Activated B cell treated with CpG ODN at 0.5 μM for 24 hours (primary cell): Measurements from ENCODE around the gene RAB7A. TPM values are rescaled to one million over a fixed set of nuclear protein-coding genes. Genes with fewer than 3 reads are reported as not detected.

Experiments used
- ATAC-seq: fragments of 200-7000 bp; cut with Tn5 transposase; one replicate; pipeline ENCODE4 v1.10.0; 2021; ENCODE audit warnings: low read depth, mild to moderate bottlenecking, moderate library complexity
- CTCF ChIA-PET: fragments of 350-600 bp; sonication (Branson Sonifier 250); formaldehyde crosslinking; loops from one replicate; lab custom pipeline; 2021; ENCODE audit warnings: antibody characterized with exemption; lab: Charles Lee
- POLR2A ChIA-PET: fragments of 350-600 bp; sonication (Branson Sonifier 250); formaldehyde crosslinking; loops from one replicate; lab custom pipeline; 2021; ENCODE audit warnings: antibody characterized with exemption; lab: Charles Lee
- DNase-seq: peaks from one replicate; pipeline ENCODE4 v3.0.0; 2022
- H3K27ac Mint-ChIP-seq: one replicate; pipeline ENCODE4 v1.8.0; 2020; ENCODE audit warnings: mixed read lengths
- H3K27me3 Mint-ChIP-seq: one replicate; pipeline ENCODE4 v1.8.0; 2021; ENCODE audit warnings: mixed read lengths
- H3K36me3 Mint-ChIP-seq: one replicate; pipeline ENCODE4 v1.8.0; 2021; ENCODE audit warnings: low read depth, mixed read lengths
- H3K4me1 Mint-ChIP-seq: one replicate; pipeline ENCODE4 v1.8.0; 2021; ENCODE audit warnings: mixed read lengths
- H3K4me3 Mint-ChIP-seq: one replicate; pipeline ENCODE4 v1.8.0; 2020; ENCODE audit warnings: mild to moderate bottlenecking, mixed read lengths
- H3K9me3 Mint-ChIP-seq: one replicate; pipeline ENCODE4 v1.8.0; 2020; ENCODE audit warnings: mixed read lengths
- intact Hi-C: fragments of 100-400 bp; cut with micrococcal nuclease; formaldehyde crosslinking; loops from one replicate; pipeline ENCODE4 v1.15.1; 2024
- total RNA-seq: library from RNA; stranded (reverse); gene quantifications from 2 replicates; pipeline ENCODE4 v1.2.3, GENCODE V29; 2022
- TF ChIP-seq, protein P1 (sequence below): fragments of 200-600 bp; IDR thresholded peaks from one replicate; pipeline ENCODE4 v1.8.0; 2022; ENCODE audit warnings: antibody characterized with exemption, mild to moderate bottlenecking

Gene RAB7A
- total RNA-seq, 1 donor from 2014 or later: 169 TPM

DNA sequence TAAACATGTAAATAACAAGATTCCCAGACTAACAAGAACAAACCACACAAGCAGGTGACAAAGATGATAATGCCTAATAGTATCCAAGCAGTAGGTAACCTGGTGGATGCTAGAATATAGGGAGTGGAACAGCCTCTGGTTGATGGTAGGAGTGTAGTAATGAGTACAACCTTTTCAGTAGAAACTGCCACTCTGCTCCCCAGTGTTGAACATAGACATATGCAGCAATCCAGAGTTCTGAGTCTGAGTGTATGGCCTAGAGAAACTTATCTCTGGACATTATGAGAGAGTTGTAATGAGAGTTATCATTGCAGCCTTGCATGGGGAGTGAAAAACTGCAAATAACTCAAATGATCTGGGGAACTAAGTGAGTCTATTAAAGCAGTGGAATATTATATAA lies 77.3 kb downstream of the RAB7A start:
- TF ChIP-seq, protein P1, sequence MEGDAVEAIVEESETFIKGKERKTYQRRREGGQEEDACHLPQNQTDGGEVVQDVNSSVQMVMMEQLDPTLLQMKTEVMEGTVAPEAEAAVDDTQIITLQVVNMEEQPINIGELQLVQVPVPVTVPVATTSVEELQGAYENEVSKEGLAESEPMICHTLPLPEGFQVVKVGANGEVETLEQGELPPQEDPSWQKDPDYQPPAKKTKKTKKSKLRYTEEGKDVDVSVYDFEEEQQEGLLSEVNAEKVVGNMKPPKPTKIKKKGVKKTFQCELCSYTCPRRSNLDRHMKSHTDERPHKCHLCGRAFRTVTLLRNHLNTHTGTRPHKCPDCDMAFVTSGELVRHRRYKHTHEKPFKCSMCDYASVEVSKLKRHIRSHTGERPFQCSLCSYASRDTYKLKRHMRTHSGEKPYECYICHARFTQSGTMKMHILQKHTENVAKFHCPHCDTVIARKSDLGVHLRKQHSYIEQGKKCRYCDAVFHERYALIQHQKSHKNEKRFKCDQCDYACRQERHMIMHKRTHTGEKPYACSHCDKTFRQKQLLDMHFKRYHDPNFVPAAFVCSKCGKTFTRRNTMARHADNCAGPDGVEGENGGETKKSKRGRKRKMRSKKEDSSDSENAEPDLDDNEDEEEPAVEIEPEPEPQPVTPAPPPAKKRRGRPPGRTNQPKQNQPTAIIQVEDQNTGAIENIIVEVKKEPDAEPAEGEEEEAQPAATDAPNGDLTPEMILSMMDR: no peak
- ATAC-seq (no peak), DNase-seq (no peak)
- CTCF ChIA-PET: interaction anchor here (1.7 to 2.4 kb wide), 2 partner anchors 8 to 123 kb away, joined by 8 to 12 read pairs; no protein-coding TSS in a partner anchor
- Mint-ChIP-seq H3K9me3 (no peaks in the 10 kb centered on the region), H3K4me1 (peaks cover 54% of the 10 kb centered on the region), H3K36me3 (peaks cover 74% of the 10 kb centered on the region), H3K27me3 (no peaks in the 10 kb centered on the region), H3K27ac (peak overlapping the region; percentile 83), H3K4me3 (no peak overlapping the region)
- intact Hi-C loops: no loop called here
- POLR2A ChIA-PET: interaction anchor here (1.3 to 1.7 kb wide), 3 partner anchors 14 to 153 kb away, joined by 3 to 19 read pairs (median 7); partner anchors contain the start of gene RPN1

DNA sequence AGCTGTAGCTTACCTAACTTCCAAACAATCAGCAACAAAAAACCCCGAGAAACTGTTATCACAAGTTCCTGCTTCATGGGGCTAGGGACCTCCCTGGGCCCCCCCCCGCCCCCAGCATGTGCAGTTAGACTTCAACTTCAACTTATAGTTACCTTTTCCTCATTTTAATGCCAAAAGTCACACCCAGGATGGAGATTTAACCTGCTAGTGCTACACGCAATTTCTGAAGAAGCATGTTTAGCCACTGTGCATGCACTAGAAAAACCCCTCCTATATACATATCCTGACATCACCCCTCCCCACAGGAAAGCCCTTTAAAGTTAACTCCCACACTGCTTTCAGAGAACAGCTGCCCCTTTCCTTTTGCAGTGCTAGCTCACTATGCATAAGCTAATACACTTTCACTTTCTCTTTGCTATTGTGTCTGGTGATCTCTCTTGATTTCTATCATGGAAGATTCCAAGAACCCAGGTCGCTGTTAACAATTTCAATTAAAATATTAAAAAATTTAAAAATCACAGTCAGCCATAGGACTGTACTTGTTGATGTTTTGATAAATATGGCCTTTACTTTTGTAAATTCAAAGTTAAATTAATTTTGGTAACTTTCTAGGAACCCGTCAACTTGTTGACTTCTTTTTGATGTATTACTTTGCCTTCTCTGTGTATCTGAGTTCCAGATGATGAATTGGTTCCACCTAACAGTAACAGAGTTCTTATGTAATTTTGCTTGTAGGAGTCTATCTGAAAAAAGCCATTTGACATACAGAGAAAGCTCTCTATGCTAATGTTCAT lies 78.2 kb downstream of the RAB7A start:
- ATAC-seq (peak; percentile 94), DNase-seq (no peak)
- CTCF ChIA-PET: interaction anchor here (1.7 to 2.4 kb wide), 2 partner anchors 9 to 123 kb away, joined by 8 to 12 read pairs; no protein-coding TSS in a partner anchor
- H3K36me3 Mint-ChIP-seq: peaks cover 75% of the 10 kb centered on the region
- TF ChIP-seq, protein P1: no peak
- H3K27ac Mint-ChIP-seq: peak overlapping the region; percentile 83
- no peaks in the 10 kb centered on the region for H3K27me3 Mint-ChIP-seq
- H3K4me3 Mint-ChIP-seq: peak overlapping the region; percentile 55
- H3K4me1 Mint-ChIP-seq: peaks cover 54% of the 10 kb centered on the region
- POLR2A ChIA-PET: interaction anchor here (0.6 to 1.7 kb wide), 6 partner anchors 15 to 1235 kb away, joined by 3 to 19 read pairs (median 6); partner anchors contain the start of genes ACAD9 and RPN1
- intact Hi-C loops: loop anchor here (1.0 to 2.0 kb wide), 6 partner anchors 15 to 187 kb away; partner anchors contain the start of genes ACAD9 and RAB7A
- H3K9me3 Mint-ChIP-seq: no peaks in the 10 kb centered on the region

DNA sequence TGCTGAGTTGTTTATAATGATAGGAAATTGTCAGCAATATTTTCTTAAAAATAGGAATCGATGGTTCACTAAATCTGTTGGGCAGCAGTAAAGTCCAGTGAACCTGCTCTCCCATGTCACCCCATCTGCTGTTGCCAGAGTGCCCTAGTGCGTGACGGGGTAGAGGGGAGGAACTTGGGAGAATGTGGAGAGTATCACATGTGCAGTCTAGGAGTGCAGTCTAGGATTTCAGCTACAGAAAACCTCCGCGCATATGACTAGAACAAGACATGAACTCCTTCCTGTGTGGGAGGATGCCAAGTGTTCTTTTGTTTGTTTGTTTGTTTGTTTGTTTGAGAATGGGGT lies 78.8 kb downstream of the RAB7A start:
- no peaks in the 10 kb centered on the region for H3K27me3 Mint-ChIP-seq
- DNase-seq: no peak

DNA sequence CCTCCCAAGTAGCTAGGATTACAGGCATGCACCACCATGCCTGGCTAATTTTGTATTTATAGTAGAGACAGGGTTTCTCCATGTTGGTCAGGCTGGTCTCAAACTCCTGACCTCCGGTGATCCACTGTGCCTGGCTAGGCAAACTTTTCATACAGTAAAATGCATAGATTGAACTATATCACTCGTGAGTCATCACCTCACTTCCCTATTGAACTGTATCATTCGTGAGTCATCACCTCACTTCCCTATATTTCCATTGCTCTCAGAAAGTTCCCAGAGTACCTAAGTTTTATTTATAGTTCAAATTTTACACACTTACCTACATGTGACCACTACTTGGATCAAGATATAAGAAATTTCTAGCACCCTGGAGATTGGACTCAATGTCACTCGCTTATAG lies 79.8 kb downstream of the RAB7A start:
- intact Hi-C loops: loop anchor here (2.0 kb wide), 3 partner anchors 17 to 125 kb away; no protein-coding TSS in a partner anchor
- TF ChIP-seq, protein P1: no peak
- H3K4me1 Mint-ChIP-seq: peaks cover 47% of the 10 kb centered on the region
- peaks cover 71% of the 10 kb centered on the region for H3K36me3 Mint-ChIP-seq
- ATAC-seq: peak; percentile 12
- H3K27me3 Mint-ChIP-seq: no peaks in the 10 kb centered on the region
- CTCF ChIA-PET: no interaction called here
- POLR2A ChIA-PET: no interaction called here
- DNase-seq: no peak
- no peaks in the 10 kb centered on the region for H3K9me3 Mint-ChIP-seq
- peak overlapping the region; percentile 26 for H3K4me3 Mint-ChIP-seq
- peak overlapping the region; percentile 83 for H3K27ac Mint-ChIP-seq

More for the DNA sequence above, 78.8 kb downstream of the RAB7A start:
- Mint-ChIP-seq H3K27ac (peak overlapping the region; percentile 83), H3K36me3 (peaks cover 75% of the 10 kb centered on the region), H3K9me3 (no peaks in the 10 kb centered on the region), H3K4me1 (peaks cover 54% of the 10 kb centered on the region), H3K4me3 (peak overlapping the region; percentile 9)
- ChIA-PET POLR2A (interaction anchor here (0.6 to 1.7 kb wide), 5 partner anchors 15 to 1235 kb away, joined by 3 to 19 read pairs (median 5); partner anchors contain the start of gene ACAD9), CTCF (interaction anchor here (1.7 to 2.4 kb wide), 2 partner anchors 10 to 124 kb away, joined by 8 to 12 read pairs; no protein-coding TSS in a partner anchor)
- ATAC-seq: no peak
- intact Hi-C loops: loop anchor here (1.0 to 2.0 kb wide), 6 partner anchors 16 to 187 kb away; partner anchors contain the start of genes ACAD9 and RAB7A
- TF ChIP-seq, protein P1: no peak

DNA sequence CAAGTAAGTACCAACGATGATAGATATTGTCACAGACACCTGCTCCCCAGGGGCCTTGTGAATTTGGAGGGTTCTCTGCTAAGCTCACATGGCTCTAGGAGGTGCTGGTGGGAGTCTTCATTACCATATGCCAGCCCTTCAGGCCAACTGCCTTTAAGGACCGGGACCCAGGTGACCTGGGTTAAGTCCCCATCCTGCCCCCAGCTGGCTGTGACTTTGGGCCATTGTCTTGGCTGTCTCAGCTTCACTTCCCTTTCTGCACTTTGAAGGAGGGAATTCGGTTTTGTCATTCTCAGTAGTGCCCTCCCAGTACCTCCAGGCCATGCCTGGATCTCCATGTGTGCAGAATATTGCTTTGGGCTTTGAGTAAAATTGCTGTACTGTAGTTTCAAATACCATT lies 80.6 kb downstream of the RAB7A start:
- Mint-ChIP-seq H3K36me3 (peaks cover 72% of the 10 kb centered on the region), H3K27me3 (no peaks in the 10 kb centered on the region), H3K4me3 (no peak overlapping the region), H3K4me1 (peaks cover 42% of the 10 kb centered on the region), H3K9me3 (no peaks in the 10 kb centered on the region), H3K27ac (peak overlapping the region; percentile 83)
- intact Hi-C loops: no loop called here
- ATAC-seq (no peak), DNase-seq (no peak)
- CTCF ChIA-PET: interaction anchor here (0.7 to 1.9 kb wide), 2 partner anchors 11 to 189 kb away, joined by 3 to 6 read pairs; no protein-coding TSS in a partner anchor
- POLR2A ChIA-PET: no interaction called here
- TF ChIP-seq, protein P1: no peak
